SU-DHL-6 (cell line): Measurements from ENCODE around the gene ACACA.

ENCODE experiments used
- H2AFZ ChIP-seq: fragments of 200-600 bp; sonication (generic); 2 replicates; pipeline ENCODE4 v1.6.1; 2014; ENCODE audit warnings: low read depth, mild to moderate bottlenecking, moderate library complexity, mixed read lengths, antibody characterized with exemption, low read length; ENCODE audit not compliant: severe bottlenecking
- H3F3A ChIP-seq: fragments of 200-600 bp; shearing (Covaris generic); 2 replicates; pipeline ENCODE4 v1.6.0; 2016; ENCODE audit warnings: antibody characterized with exemption, mild to moderate bottlenecking; ENCODE audit not compliant: insufficient read depth
- H3K27ac ChIP-seq: fragments of 200-600 bp; sonication (generic); 2 replicates; pipeline ENCODE4 v1.5.1; 2016; ENCODE audit warnings: low read depth, mild to moderate bottlenecking, low read length, moderate library complexity, mixed read lengths
- H3K27me3 ChIP-seq: fragments of 200-600 bp; sonication (generic), shearing (Covaris generic); 2 replicates; pipeline ENCODE4 v1.6.0; 2014; ENCODE audit warnings: mild to moderate bottlenecking, low read length
- H3K36me3 ChIP-seq: fragments of 200-600 bp; sonication (generic); 2 replicates; pipeline ENCODE4 v1.6.1; 2014; ENCODE audit warnings: mild to moderate bottlenecking, low read length, mixed read lengths
- H3K4me2 ChIP-seq: fragments of 300-600, 200-600 bp; shearing (Covaris generic), sonication (generic); 2 replicates; pipeline ENCODE4 v1.6.0; 2014; ENCODE audit warnings: low read length, low read depth, mild to moderate bottlenecking; ENCODE audit not compliant: poor library complexity, severe bottlenecking
- H3K4me3 ChIP-seq: fragments of 200-600 bp; sonication (generic); 2 replicates; pipeline ENCODE4 v1.5.1; 2014; ENCODE audit warnings: antibody characterized with exemption, low read length, mild to moderate bottlenecking, mixed read lengths; ENCODE audit not compliant: insufficient read depth, poor library complexity, severe bottlenecking
- H3K79me2 ChIP-seq: fragments of 200-600 bp; sonication (generic); 2 replicates; pipeline ENCODE4 v1.6.1; 2014; ENCODE audit warnings: mild to moderate bottlenecking, low read length, moderate library complexity; ENCODE audit not compliant: insufficient read depth
- H3K9ac ChIP-seq: fragments of 200-600 bp; sonication (generic); 2 replicates; pipeline ENCODE4 v1.7.0; 2014; ENCODE audit warnings: mild to moderate bottlenecking, low read length
- H3K9me2 ChIP-seq: fragments of 200-600 bp; sonication (generic); replicated peaks from 2 replicates; pipeline ENCODE4 v1.6.1; 2014; ENCODE audit warnings: low read length; ENCODE audit not compliant: insufficient read depth
- H3K9me3 ChIP-seq: fragments of 200-600 bp; sonication (generic); 2 replicates; pipeline ENCODE4 v1.6.1; 2014; ENCODE audit warnings: low read length, mixed read lengths; ENCODE audit not compliant: insufficient read depth
- H4K20me1 ChIP-seq: fragments of 200-600 bp; sonication (generic); 2 replicates; pipeline ENCODE4 v1.6.1; 2014; ENCODE audit warnings: low read depth, mild to moderate bottlenecking, antibody characterized with exemption, low read length, moderate library complexity, mixed read lengths
- CTCF ChIP-seq: fragments of 200-600 bp; sonication (generic); IDR thresholded peaks from one replicate; pipeline ENCODE4 v1.5.1; 2017; ENCODE audit warnings: antibody characterized with exemption, mild to moderate bottlenecking, low read length, moderate library complexity; ENCODE audit not compliant: insufficient read depth, poor library complexity, severe bottlenecking
- EZH2phosphoT487 ChIP-seq: fragments of 200-600 bp; sonication (generic), shearing (Covaris generic); conservative IDR thresholded peaks from 2 replicates; pipeline ENCODE4 v1.6.1; 2018; ENCODE audit warnings: mild to moderate bottlenecking, antibody characterized with exemption, low read length, moderate library complexity, mixed read lengths

The ACACA gene

GRCh38 chr17:37259030-37259735 lies 147.5 kb downstream of the ACACA start:
- H4K20me1 ChIP-seq = no peaks in the 10 kb centered on the region
- no peak overlapping the region for H2AFZ ChIP-seq
- H3K79me2 ChIP-seq = no peaks in the 10 kb centered on the region
- no peak overlapping the region for H3K4me2 ChIP-seq
- H3K9ac ChIP-seq = no peak overlapping the region
- peaks cover 28% of the 10 kb centered on the region; the same call in 1 of the 2 replicates for H3K36me3 ChIP-seq
- H3K9me2 ChIP-seq = no peaks in the 10 kb centered on the region
- TF ChIP-seq CTCF (no peak), EZH2phosphoT487 (no peak)
- no peak overlapping the region for H3K4me3 ChIP-seq
- H3F3A ChIP-seq = 0 out of 2 replicates have a peak, but pooled peaks cover 9% of the 10 kb centered on the region
- H3K27ac ChIP-seq = no peak overlapping the region
- no peaks in the 10 kb centered on the region for H3K27me3 ChIP-seq
- H3K9me3 ChIP-seq = no peaks in the 10 kb centered on the region

GRCh38 chr17:37256627-37257026 lies 150.0 kb downstream of the ACACA start:
- H3K4me3 ChIP-seq = no peak overlapping the region
- TF ChIP-seq CTCF = no peak
- no peak for TF ChIP-seq EZH2phosphoT487
- 0 out of 2 replicates have a peak, but pooled peaks cover 9% of the 10 kb centered on the region for H3F3A ChIP-seq
- H3K9me3 ChIP-seq = no peaks in the 10 kb centered on the region
- H3K4me2 ChIP-seq = no peak overlapping the region
- no peak overlapping the region for H3K27ac ChIP-seq
- H3K9ac ChIP-seq = no peak overlapping the region
- H2AFZ ChIP-seq = no peak overlapping the region
- peaks cover 26% of the 10 kb centered on the region; the same call in 1 of the 2 replicates for H3K36me3 ChIP-seq
- no peaks in the 10 kb centered on the region for H3K79me2 ChIP-seq
- no peaks in the 10 kb centered on the region for H4K20me1 ChIP-seq
- no peaks in the 10 kb centered on the region for H3K27me3 ChIP-seq
- H3K9me2 ChIP-seq = no peaks in the 10 kb centered on the region

- no peak overlapping the region for H3K27ac ChIP-seq
- H3K27me3 ChIP-seq = no peaks in the 10 kb centered on the region
- H4K20me1 ChIP-seq = no peaks in the 10 kb centered on the region
- no peak overlapping the region for H3K4me3 ChIP-seq
- H2AFZ ChIP-seq = no peak overlapping the region
- no peak for TF ChIP-seq CTCF
- no peak for TF ChIP-seq EZH2phosphoT487
- H3K9me3 ChIP-seq = no peaks in the 10 kb centered on the region
- no peaks in the 10 kb centered on the region for H3K79me2 ChIP-seq
- no peak overlapping the region for H3K9ac ChIP-seq
- H3K4me2 ChIP-seq = no peak overlapping the region
- 0 out of 2 replicates have a peak, but pooled peaks cover 9% of the 10 kb centered on the region for H3F3A ChIP-seq
- H3K36me3 ChIP-seq = peaks cover 26% of the 10 kb centered on the region; the same call in 1 of the 2 replicates
- H3K9me2 ChIP-seq = no peaks in the 10 kb centered on the region
Observed at GRCh38 chr17:37255432-37255831, 151.2 kb downstream of the ACACA start.
